GM20000 (cell line): ENCODE measurements around the gene ETFA.

Experiments used
- DNase-seq: peaks from one replicate; pipeline ENCODE4 v3.0.0; 2012; ENCODE audit warnings: low spot score
- TF ChIP-seq, protein P1 (sequence below): IDR thresholded peaks from 2 replicates; pipeline ENCODE4 v1.5.1; 2012; ENCODE audit warnings: mild to moderate bottlenecking, control low read depth; ENCODE audit errors: extremely low read depth, missing control alignments

ETFA gene

DNA sequence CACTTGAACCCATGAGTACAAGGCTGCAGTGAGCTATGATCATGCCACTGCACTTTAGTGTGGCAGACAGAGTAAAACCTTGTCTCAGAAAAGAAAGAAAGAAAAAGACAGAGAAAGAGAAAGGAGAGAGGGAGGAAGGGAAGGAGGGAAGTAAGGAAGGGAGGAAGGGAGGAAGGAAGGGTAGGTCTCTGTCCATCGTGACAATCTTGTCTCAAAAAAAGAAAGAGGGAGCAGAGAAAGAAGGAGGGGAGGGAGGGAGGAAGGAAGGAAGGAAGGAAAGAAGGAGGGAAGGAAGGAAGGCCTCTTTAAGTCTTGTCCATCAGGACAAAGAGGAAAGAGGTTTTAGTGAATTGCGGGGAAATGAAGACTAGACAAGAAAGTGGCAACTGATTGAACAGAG, 122.2 kb downstream of the ETFA start:
- TF ChIP-seq, protein P1, sequence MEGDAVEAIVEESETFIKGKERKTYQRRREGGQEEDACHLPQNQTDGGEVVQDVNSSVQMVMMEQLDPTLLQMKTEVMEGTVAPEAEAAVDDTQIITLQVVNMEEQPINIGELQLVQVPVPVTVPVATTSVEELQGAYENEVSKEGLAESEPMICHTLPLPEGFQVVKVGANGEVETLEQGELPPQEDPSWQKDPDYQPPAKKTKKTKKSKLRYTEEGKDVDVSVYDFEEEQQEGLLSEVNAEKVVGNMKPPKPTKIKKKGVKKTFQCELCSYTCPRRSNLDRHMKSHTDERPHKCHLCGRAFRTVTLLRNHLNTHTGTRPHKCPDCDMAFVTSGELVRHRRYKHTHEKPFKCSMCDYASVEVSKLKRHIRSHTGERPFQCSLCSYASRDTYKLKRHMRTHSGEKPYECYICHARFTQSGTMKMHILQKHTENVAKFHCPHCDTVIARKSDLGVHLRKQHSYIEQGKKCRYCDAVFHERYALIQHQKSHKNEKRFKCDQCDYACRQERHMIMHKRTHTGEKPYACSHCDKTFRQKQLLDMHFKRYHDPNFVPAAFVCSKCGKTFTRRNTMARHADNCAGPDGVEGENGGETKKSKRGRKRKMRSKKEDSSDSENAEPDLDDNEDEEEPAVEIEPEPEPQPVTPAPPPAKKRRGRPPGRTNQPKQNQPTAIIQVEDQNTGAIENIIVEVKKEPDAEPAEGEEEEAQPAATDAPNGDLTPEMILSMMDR = no peak
- no peak for DNase-seq

DNA sequence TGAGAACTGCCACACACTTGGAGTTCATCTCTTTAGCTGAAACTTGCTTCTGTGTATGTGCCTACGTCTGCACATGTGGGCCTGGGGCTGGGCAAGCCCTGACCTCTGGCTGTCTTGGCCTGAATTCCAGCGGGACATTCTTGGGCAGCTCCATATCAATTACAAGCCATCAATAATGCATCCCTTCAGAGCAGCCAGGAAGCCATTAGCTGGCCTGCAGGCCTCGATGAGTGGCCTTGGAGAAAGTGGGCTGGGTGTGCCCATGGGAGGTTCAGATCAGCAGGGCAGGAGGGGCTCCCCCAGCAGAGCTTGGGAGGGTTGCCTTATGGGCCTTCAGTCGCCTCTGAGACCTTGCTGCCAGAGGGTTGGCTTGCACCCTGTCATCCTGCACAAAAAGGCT, 124.1 kb downstream of the ETFA start:
- no peak for DNase-seq
- TF ChIP-seq, protein P1 = no peak

GRCh38 chr15:76185716-76186115, 125.6 kb downstream of the ETFA start:
- TF ChIP-seq, protein P1 = peak; percentile 46
- DNase-seq = peak; percentile 63

- no peak for DNase-seq
- TF ChIP-seq, protein P1 = no peak
Observed at GRCh38 chr15:76184650-76185035, 126.6 kb downstream of the ETFA start.

DNA sequence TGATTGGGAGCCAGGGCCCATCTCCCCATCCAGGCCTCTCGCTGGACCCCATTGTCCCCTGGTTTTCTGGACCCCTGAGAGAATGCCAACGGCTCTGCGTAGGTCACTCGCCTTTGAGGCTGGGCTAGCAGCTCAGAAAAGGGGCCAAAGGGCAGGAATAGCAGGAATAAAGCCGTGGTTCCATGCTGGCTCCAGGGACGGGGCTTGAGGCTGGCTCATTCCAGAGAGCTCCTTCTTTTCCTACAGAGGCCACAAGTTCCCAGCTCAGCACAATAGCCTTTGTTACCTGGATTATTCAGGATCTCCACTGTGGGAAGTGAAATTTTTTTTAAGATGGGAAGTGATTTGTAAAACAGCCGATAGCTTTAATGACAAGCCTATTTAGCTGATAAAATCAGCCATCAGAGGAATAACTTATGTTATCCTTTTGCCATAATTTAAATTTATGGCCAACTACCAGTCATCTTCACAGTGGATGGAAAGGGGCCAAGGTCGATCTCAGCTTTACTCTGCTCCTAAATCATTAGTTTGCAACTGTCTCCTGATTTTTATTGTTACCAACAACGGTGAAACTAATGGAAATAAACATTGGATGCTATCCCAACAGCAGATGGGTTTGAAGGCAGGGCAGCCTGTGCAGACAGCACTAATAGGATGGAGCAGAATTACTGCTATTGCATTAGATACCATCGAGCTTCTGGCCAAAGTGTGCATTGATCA, 127.2 kb downstream of the ETFA start:
- TF ChIP-seq, protein P1 = no peak
- DNase-seq = no peak

DNA sequence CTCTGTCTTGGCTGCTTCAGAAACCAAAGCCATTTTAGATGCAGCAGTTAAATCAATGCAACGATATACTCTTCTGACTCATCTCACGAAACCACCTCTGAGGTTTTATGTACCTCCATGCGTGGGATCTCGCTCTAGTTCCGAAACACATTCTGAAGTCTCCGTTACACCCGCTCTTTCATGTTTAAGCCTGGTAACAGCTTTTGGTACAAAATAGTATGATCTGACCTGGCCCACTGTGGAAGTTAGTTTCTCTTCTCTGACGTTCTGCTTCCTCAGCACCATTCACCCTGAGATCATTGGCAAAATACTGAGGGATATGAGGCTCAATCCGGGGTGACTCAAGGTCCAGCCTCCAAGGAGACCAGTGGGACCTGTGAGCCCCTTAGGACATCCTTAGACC, 129.6 kb downstream of the ETFA start:
- DNase-seq = peak; percentile 76
- TF ChIP-seq, protein P1 = no peak

DNA sequence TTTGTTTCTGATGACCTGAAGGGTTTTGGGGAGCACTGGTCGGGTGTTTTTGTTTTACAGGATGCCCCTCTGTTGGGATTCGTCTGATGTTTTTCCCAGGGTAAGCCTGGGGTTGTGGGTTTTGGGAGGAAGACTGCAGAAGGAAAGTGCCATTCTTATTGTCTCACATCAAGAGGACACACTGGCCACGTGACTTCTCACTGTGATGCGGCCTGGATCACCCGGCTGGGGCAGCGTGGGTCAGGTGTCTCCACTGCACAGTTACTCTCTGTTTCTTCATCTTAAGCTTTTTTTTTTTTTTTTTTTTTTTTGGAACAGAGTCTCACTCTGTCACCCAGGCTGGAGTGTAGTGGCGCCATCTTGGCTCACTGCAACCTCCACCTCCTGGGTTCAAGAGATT, 130.9 kb downstream of the ETFA start:
- TF ChIP-seq, protein P1 = no peak
- DNase-seq = no peak
